ENCODE results near the gene EEF2.

Gene EEF2

GRCh38 chr19:3986260-3987041, 1.2 kb upstream of the EEF2 start:
- no peak for DNase-seq (ENCODE audit: low read depth in 1 of 2, low spot score in 1 of 2)

- DNase-seq (ENCODE audit: low read depth in 1 of 2, low spot score in 1 of 2): no peak
These were observed 488 bp upstream of the EEF2 start for GRCh38 chr19:3985643-3986259.

GRCh38 chr19:3984584-3984907, 717 bp downstream of the EEF2 start:
- no peak for DNase-seq (ENCODE audit: low read depth in 1 of 2, low spot score in 1 of 2)

- no peak for DNase-seq (ENCODE audit: low read depth in 1 of 2, low spot score in 1 of 2)
These were observed 1.2 kb downstream of the EEF2 start for GRCh38 chr19:3983936-3984583.

- DNase-seq (ENCODE audit: low read depth in 1 of 2, low spot score in 1 of 2): no peak
These were observed 1.7 kb downstream of the EEF2 start for GRCh38 chr19:3983542-3983914.

DNA sequence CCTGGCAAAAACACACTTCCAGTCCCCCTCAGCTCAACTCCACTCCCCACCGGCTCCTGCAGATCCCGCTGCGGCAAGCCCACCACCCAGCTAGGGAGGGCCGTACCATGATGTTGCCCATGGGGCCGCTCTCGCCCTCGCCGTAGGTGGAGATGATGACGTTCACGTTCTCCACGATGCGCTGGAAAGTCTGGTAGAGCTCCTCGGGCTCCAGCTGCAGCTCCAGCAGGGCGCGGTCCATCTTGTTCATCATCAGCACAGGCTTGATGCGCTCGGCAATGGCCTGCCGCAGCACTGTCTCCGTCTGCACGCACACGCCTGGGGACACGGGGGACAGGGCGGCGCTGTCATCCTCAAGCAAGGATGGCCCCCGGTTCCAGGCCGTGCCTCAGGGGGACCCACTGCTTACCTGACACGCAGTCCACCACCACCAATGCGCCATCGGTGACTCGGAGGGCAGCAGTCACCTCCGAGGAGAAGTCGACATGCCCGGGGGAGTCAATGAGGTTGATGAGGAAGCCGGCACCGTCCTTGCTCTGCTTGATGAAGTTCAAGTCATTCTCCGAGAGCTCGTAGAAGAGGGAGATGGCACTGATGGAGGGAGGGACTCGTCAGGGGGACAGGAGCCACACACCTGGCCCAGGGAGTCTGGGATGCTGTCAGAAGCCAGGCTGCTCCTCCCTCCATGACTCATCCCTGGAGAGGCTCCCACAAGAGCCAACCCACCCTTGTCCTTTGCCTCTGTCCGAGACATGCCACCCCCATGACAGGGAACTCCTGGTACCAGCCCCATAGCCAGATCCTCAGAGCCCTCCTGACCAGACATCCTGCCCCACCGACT, 2.3 kb downstream of the EEF2 start:
- DNase-seq (ENCODE audit: low read depth in 1 of 2, low spot score in 1 of 2): no peak

DNA sequence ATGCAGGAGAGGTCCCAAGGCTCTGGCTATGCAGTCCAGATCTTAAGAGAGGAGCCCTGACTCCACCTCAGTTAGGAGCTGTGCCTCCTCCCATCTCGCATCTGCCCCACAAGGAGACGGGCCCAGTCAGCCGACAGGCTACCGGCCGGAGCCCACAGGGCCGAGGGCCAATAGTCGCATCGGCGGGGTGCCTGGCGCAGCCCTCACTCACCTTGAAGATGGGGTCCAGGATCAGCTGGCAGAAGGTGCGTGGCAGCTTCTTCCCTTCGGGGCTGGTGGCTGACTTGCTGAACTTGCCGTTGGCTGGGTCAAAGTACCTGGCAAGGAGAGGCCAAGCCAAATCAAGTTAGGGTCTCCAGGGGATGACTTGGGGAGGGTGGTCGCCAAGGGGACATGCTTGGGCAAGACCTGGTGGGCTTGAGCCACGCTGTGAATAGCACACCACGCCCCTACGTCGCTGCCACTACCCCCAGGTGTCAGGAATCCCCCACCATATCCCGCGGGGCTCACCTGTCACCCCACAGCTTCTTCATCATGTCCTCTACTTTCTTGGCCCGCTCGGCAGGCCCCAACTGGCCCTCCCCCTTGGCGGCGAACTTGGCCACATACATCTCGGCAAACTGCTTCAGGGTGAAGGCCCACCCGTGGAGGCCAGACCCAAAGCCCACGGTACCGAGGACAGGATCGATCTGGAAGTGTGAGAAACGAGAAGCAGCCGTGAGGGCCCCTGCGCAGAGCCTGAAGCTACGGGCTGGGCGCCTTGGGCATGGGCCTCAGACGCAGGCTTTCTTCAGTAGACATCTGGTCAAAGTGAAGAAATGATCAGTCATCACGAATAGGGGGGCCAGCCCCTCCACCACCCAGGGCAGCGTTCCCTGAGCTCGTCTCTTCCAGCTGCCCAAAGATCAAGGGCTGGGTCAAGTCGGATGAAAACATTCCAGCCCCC, 3.3 kb downstream of the EEF2 start:
- no peak for DNase-seq (ENCODE audit: low read depth in 1 of 2, low spot score in 1 of 2)

DNA sequence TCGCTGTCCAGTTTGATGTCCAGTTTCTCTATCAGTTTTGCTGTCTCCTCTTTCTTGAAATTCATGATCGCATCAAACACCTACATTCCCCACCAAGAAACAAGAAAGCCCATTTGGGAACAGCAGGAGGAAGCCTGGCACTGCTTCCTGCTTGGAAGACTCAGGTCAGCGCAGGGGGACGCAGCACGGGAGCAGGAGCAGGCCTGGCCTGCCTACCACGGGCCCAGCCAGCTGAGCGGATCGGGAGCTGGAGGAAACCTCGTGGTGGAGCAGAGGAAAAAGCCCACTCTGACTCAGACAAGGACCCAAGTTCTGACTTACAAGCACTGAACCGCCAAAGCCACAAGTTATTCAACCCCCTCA, 3.9 kb downstream of the EEF2 start:
- no peak for DNase-seq (ENCODE audit: low read depth in 1 of 2, low spot score in 1 of 2)

DNA sequence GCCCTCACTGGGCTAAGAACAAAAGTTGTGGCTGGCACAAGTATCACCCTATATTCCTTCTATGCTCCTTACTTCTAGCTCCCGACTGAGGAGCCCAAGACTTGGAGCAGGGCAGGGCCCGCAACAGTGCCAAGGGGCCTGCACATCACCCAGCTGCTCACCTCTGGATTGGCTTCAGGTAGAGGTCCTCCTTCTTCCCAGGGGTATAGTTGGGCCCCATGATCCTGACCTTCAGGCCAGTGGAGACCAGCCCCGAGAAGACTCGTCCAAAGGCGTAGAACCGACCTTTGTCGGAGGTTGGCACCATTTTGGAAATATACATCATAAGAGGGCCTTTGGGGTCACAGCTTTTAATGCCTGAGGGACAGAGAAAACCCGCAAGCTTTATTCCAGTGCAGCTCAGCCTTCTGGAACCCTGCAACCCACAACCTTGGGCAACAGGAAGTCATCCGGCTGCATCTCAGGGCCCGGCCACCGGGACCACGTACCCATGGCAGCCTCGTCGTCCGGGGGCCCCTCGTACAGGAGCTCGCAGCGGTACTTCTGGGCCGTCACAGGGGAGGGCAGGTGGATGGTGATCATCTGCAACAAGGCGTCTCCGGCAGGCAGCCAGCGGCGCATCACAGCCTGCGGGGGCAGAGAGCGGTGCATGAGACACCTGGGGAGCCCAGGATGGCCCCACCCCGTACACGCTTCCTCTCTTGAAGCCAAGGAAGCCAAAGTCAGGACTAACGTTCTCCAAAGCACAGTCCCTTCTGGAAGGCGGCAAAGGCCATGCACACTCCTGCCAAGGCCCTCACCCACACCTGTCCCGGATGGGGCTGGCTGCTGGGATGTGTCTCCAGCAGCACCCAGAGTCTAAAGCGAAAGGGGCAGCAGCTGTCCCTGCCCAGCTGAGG, 4.7 kb downstream of the EEF2 start:
- DNase-seq (ENCODE audit: low read depth in 1 of 2, low spot score in 1 of 2): no peak

- DNase-seq (ENCODE audit: low read depth in 1 of 2, low spot score in 1 of 2): no peak
These were observed 5.5 kb downstream of the EEF2 start for GRCh38 chr19:3979674-3980352.

DNA sequence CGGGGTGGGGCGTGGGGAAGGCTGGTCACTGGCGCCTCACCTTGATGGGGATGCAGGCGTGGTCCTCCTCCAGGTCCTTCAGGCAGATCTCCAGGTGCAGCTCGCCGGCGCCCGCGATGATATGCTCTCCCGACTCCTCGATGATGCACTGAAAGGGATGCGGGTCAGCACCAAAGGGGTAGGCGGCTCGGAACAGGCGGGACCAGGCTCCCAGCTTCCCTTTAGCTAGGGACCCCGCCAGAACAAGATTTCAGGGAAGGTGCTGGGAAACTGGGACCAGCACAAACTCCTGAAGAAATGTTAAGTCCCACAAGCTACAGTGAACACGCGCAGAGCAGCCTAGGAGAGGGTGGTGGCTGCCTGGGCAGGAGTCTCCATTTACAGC, 6.0 kb downstream of the EEF2 start:
- DNase-seq (ENCODE audit: low read depth in 1 of 2, low spot score in 1 of 2): no peak

DNA sequence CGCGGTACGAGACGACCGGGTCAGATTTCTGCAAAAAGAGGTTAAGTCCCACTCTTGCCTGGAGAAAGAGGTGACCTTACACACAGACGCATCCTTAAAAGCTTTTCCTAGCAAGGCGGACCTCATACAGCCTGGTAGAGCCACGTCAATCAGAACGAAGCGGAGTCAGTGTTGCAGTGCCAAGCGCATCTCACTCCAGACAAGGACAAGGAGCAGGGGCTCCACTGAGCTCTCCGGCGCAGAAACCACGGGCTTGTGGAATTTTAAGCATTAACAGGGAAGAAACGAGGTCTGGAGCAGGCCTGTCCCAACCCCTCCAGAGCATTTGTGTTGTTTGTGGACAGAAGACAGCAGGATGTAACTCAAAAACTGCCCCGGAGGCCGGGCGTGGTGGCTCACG, 7.1 kb downstream of the EEF2 start:
- DNase-seq (ENCODE audit: low read depth in 1 of 2, low spot score in 1 of 2): no peak

DNA sequence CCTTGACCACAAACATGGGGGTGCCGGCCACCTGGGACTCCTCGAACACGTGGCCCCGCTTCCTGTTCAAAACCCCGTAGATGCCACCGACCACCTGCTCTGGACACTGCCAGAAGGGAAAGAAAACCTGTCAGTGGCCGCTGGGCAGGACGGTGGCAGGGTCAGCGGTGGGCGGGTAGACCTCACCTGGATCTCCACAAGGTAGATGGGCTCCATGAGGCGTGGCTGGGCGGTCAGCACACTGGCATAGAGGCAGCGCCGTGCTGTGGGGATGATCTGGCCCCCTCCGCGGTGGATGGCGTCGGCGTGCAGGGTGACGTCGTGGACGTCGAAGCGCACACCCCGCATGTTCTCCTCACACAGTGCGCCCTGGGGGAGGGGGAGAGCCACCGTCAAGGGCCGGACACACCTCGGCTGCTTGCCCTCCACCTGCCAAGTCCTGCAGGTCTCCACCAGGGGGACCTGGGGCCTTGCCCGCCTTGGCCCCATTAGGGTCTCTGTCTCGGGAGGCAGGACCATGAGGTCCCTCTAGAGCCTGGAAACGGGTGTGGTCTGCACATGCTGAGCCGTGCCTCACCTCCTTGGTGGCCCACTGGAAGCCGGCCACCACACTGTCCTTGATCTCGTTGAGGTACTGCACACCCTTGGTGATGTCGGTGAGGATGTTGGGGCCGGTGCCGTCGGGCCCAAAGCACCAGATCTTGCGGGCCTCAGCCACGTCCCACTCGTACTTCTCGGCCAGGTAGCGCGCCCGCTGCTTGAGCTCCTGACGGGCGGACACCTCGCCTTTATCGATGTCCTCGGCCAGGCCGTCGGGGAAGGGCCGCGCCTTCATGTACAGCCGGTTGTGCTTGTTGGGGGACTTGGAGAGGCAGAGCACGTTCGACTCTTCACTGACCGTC, 7.8 kb downstream of the EEF2 start:
- no peak for DNase-seq (ENCODE audit: low read depth in 1 of 2, low spot score in 1 of 2)

GRCh38 chr19:3976495-3977241, 8.6 kb downstream of the EEF2 start:
- no peak for DNase-seq (ENCODE audit: low read depth in 1 of 2, low spot score in 1 of 2)

DNA sequence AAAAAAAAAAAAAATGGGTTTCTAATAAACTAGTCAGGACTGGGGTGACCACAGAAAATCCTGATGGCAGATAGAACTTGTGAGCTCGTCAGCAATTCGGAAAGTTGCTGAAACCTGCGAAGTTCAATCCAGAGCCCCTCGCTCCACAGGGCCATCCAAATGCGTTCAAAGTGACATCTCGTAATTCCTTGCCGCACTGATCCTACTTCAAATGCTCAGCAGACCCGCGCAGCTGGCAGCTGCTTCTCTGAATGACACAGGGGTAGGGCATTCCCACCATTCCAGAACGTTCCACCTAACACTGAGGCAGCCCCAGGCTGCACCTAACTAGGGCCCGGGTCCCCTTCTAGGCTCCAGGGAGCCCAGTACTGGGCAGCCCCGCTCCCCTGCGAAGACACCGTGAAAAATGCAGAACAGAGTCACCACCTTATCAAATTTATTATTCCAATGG, 9.6 kb downstream of the EEF2 start:
- no peak for DNase-seq (ENCODE audit: low read depth in 1 of 2, low spot score in 1 of 2)

DNA sequence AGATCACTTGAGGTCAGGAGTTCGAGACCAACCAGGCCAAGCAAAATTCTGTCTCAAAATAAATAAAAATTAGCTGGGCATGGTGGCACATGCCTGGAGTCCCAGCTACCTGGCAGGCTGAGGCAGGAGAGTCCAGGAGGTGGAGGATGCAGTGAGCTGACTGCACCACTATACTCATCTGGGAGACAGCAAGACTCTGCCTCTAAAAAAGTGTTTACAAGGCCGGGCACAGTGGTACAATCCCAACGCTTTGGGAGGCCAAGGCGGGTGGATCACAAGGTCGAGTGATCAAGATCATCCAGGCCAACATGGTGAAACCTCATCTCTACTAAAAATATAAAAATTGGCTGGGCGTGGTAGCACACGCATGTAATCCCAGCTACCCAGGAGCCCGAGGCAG, 10.1 kb downstream of the EEF2 start:
- no peak for DNase-seq (ENCODE audit: low read depth in 1 of 2, low spot score in 1 of 2)

All from activated CD4-positive, alpha-beta T cell treated with anti-CD3 and anti-CD28 coated beads, Interleukin-2, amount 50 U/mL, for 24 hours (primary cell).